Anterior cingulate cortex (tissue), 58 donors: ENCODE measurements around the gene FHL3.
A peak's percentile ranks its signal among the peaks of the same experiment; 100 is the strongest.

Experiments
- DNase-seq, 58 donors: peaks; one replicate each; lab custom pipeline; 2025; lab: John Stamatoyannopoulos, UW

Gene FHL3

GRCh38 chr1:38014724-38015424, 9.6 kb upstream of the FHL3 start:
- DNase-seq, result no peak

GRCh38 chr1:38014171-38014570, 8.9 kb upstream of the FHL3 start:
- DNase-seq, result no peak

- DNase-seq, result no peak
Observed at GRCh38 chr1:38013227-38013622, 7.9 kb upstream of the FHL3 start.

GRCh38 chr1:38012363-38013226, 7.3 kb upstream of the FHL3 start, which contains the start of gene UTP11:
Gene UTP11 (plus strand): TSS chr1:38012734. CDS start chr1:38012803, 69 bp downstream.
- DNase-seq, result peak; percentile 70 to 99 (median 94)

DNA sequence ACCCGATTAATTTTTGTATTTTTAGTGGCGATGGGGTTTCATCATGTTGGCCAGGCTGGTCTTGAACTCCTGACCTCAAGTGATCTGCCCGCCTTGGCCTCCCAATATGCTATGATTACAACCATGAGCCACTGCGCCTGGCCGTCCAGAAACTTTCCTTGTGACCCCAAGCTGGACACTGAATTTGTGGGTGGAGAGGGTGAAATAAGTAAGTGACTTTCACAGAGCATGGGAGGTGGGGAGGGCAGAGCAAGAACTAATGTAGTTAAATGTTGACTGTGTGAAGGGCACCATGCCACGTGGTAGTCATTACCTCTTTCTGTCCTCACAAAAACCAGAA, 4.5 kb upstream of the FHL3 start:
- DNase-seq, result no peak

GRCh38 chr1:38009088-38009840, 4.0 kb upstream of the FHL3 start:
- DNase-seq, result no peak

DNA sequence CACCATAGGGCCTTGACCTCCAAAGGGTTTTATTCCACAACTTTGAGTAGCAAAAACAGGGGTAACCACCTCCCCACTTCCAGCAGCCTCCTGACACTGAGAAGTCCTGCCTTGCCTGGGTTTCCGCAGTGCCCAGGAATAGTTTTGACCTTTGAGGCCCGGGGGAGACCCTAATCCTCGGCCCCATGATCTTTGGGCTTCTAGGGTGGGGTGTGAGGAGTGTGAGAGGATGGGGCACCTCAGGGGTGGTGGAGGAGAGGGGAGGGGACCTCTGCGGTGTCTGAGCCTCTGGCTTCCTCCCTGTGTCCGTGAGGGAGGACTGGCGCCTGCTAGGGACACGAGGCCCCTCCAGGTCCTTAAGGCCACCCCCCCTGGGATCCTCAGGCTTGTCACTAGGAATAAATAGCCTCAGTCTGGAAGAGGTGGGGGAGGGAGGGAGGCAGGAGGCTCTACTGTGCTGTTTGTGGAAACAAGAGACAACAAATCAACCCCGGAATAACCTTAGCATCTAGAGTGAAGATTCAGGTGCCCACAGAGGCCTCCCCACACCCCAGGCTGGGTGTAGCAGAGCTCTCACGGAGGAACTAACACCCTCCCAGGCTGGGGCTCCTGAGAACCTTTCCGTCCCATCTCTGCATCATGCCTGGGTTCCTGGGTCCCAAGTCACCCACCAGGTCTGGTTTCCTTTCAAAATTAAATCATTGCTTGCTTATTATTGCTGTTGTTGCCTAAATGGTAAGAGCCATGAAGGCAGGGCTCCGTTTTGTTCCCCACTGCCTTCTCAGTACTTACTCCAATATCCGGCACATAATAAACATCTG, 904 bp upstream of the FHL3 start:
- DNase-seq, result no peak

DNA sequence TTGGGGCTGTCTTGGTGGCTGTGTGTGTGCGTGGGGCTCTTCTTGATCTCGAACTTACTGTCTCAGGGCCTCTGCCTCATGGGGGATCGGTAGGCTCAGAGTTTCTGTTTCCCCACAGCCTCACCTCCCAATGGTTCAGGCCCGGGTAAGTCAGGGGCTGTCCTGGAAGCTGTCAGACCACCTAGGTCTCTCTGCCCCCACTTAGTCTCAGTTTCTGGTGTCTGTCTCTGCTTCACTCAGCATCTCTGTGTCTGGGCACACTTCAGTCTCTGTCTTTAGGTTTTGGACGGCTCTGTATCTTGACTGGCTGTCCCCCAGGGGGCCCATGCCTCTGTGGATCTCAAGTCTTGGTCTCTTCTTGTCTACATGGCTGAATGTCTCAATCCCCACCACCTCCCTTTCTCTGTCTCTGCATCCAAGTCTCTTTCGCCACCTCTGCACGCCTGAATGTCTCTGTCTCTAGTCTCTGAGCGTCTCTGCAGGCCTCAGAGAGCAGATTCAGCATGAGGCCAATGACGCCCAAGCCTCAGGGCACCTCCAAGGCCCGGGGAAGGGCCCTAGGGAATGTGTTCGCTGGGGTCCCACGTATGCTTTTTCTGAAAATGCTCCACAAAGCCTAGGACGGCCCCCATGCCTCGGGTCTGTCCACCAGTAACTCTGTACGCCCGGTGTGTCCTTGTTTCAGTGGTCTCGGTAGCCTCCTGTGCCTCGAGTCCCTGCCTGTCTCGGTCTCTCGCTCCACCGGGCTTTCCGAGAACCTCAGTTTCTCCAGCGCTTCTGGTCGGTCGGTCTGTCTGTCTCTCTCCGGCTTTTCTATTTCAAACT, 818 bp downstream of the FHL3 start:
- no peak for DNase-seq

DNA sequence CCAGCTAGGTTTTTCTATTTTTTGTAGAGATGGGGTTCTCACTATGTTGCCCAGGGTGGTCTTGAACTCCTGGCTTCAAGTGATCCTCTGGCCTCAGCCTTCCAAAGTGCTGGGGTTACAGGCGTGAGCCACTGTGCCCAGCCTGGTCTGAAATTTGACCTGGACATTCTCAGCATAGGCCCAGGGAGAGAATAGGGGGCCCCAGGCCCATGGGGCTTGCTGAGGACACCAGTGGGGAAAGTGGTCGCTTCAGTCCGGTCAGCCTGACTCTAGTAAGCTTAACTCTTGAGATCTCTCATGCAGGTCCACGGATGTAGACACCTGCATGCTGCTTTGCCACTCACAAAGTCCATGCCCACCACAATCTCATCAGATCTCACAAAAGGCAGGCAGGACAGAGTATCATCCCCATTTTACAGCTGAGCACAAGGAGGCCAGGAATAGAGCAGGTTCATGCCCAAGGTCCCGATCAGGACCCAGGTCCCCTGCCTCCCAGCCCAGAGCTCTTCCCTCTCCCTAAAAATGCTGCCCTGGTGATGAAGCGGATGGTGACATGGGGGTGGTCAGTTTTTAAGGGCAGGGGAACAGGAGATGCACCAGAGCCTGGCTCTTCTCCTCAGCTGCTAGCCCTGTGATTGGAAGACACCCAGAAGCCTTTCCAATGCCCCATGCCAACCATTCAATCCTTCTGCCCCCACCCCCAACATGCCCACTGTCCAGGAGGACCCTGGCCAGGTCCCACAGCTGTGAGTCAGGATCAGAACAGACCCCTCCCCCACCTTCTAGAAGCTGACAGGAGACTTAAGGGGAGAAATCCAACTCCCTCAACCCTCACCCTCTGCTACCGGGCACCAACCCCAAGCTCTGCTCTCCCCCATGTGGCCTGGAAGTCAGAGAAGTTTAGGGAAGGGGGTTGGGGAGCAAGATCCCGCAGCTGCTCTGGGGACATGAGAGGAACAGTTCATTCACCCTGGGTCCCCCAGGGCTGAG, 1.8 kb downstream of the FHL3 start:
- peak in 8 of 58 donors; percentile 14 to 66 (median 38) for DNase-seq

DNA sequence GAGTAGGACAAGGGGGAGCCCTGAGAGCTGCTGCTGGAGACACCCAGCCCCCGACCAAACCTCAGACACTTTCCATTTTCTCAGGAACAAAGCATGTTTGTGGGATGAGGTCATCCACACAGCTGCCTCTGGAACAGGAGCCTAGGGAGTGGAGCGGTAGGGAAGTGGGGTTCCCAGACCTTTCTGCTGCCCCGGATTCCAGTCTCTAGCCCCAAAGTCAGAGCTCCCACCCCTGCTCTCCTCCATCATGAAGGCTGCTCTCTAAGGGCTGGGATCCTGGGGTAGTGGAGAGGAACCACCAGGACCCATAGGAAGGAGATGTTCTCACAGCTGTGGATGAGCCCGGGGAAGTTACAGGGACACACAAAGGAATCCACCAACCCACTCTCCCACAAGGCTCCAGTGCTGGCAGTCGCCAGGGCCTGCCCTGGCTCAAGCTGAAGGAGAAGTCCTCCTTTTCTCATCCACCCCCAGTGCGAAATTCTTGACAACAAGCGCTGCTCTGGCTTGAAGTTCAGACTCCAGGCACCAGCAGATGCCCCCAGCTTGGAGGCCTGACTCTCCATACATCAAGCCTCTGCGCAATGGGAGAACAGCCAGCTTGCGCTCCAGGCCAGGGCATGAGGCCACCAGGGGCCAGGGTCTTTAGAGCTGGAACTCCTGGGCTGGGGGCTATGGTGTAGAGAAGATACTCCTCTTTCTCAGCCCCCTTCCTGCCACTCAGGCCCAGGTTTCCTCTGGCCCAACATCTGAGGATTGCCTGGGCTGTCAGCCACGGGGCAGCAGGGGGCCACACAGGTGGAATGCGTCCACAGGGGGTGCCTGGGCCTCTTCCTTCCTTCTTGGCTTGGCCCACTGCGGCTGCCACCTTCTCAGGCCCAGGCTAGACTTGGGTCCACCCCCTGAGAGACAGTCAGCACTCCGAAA, 4.5 kb downstream of the FHL3 start:
- no peak for DNase-seq

GRCh38 chr1:38000233-38000528, 5.1 kb downstream of the FHL3 start:
- DNase-seq, result no peak

DNA sequence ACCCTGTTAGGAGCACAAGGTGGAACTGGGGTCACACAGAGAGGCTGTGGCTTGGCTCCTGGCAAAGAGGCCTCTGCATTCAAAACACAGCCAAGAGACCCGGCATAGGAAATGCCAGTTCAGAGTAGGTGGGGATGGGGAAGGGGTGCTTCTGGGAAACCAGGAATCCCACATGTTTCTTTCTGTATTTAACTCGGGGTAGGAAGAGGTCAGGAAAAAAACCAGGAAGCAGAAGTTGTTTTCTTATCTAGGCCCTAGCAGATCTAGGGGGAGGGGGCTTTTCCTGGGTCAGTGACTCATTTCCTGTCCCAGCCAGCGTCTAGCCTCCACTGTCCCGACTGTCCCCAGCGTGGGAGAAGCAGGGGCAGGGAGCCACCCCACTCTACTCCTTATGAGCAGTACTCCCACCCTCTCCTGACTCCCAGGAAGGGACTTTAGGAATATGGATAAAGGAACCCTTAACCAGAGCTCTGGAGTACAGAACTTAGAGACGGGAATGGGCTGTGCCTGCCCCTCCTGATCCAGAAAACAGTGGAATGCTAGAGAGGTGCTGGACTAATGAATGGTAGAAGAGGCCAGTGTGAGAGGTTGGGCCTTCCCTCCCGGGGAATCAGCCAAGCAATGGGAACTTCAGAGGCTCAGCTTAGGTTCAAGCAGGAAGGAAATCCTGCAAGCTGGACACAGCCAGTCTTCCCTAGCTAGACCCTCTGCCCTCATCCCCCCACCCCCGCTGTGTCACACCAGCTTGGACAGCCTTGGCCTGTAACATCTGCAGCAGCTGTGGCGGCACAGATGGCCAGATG, 5.7 kb downstream of the FHL3 start:
- no peak for DNase-seq

GRCh38 chr1:37998913-37999429, 6.3 kb downstream of the FHL3 start:
- no peak for DNase-seq

- no peak for DNase-seq
Observed at GRCh38 chr1:37998089-37998808, 7.1 kb downstream of the FHL3 start.

GRCh38 chr1:37997256-37998088, 7.8 kb downstream of the FHL3 start:
- no peak for DNase-seq
